Measurements from ENCODE around the gene TMEM174. TPM values are rescaled to one million over a fixed set of nuclear protein-coding genes. Genes with fewer than 3 reads are reported as not detected.
A peak's percentile ranks its signal among the peaks of the same experiment; 100 is the strongest.

TMEM174 gene
- total RNA-seq, 2 experiments from 2014 or later = not detected

GRCh38 chr5:73213566-73213998, 40.6 kb downstream of the TMEM174 start:
- CTCF ChIA-PET = interaction anchor here (1.2 to 2.0 kb wide), 2 partner anchors 119 to 234 kb away, joined by 3 to 4 read pairs; no protein-coding TSS in a partner anchor
- intact Hi-C loops (cut with micrococcal nuclease) = no loop called here
- Mint-ChIP-seq H3K36me3 (ENCODE audit: low read depth) (peaks cover 5% of the 10 kb centered on the region), H3K27ac (no peak overlapping the region), H3K27me3 (peaks cover 90% of the 10 kb centered on the region), H3K9me3 (peaks cover 11% of the 10 kb centered on the region), H3K4me3 (no peak overlapping the region), H3K4me1 (ENCODE audit: low read depth) (peaks cover 17% of the 10 kb centered on the region)
- POLR2A ChIA-PET = no interaction called here
- no peak for TF ChIP-seq CTCF (IDR thresholded peaks at IDR 0.05)
- peak; percentile 34 for DNase-seq
- peak; percentile 56 for ATAC-seq

GRCh38 chr5:73214306-73214705, 41.3 kb downstream of the TMEM174 start:
- ChIA-PET CTCF (interaction anchor here (1.2 to 3.2 kb wide), 3 partner anchors 13 to 233 kb away, joined by 3 to 34 read pairs (median 4); no protein-coding TSS in a partner anchor), POLR2A (no interaction called here)
- intact Hi-C loops (cut with micrococcal nuclease) = no loop called here
- peaks cover 86% of the 10 kb centered on the region for H3K27me3 Mint-ChIP-seq
- peaks cover 11% of the 10 kb centered on the region for H3K9me3 Mint-ChIP-seq
- H3K27ac Mint-ChIP-seq = no peak overlapping the region
- DNase-seq (no peak), ATAC-seq (no peak)
- peaks cover 17% of the 10 kb centered on the region for H3K4me1 Mint-ChIP-seq (ENCODE audit: low read depth)
- no peak overlapping the region for H3K4me3 Mint-ChIP-seq
- peaks cover 5% of the 10 kb centered on the region for H3K36me3 Mint-ChIP-seq (ENCODE audit: low read depth)
- no peak for TF ChIP-seq CTCF (IDR thresholded peaks at IDR 0.05)

GRCh38 chr5:73214996-73215395, 42.0 kb downstream of the TMEM174 start:
- Mint-ChIP-seq H3K27ac (no peak overlapping the region), H3K4me1 (ENCODE audit: low read depth) (peaks cover 17% of the 10 kb centered on the region), H3K27me3 (peaks cover 82% of the 10 kb centered on the region), H3K36me3 (ENCODE audit: low read depth) (no peaks in the 10 kb centered on the region), H3K4me3 (no peak overlapping the region), H3K9me3 (peaks cover 5% of the 10 kb centered on the region)
- POLR2A ChIA-PET = interaction anchor here (1.2 kb wide), 1 partner anchor 55 kb away, joined by 5 read pairs; no protein-coding TSS in a partner anchor
- intact Hi-C loops (cut with micrococcal nuclease) = loop anchor here (5.0 kb wide), 2 partner anchors 82 to 237 kb away; no protein-coding TSS in a partner anchor
- no peak for TF ChIP-seq CTCF (IDR thresholded peaks at IDR 0.05)
- CTCF ChIA-PET = interaction anchor here (0.7 to 3.2 kb wide), 20 partner anchors 7 to 900 kb away, joined by 3 to 34 read pairs (median 6); partner anchors contain the start of gene FCHO2
- DNase-seq (no peak), ATAC-seq (no peak)

GRCh38 chr5:73215531-73215890, 42.5 kb downstream of the TMEM174 start:
- ChIA-PET POLR2A (interaction anchor here (1.2 kb wide), 1 partner anchor 55 kb away, joined by 5 read pairs; no protein-coding TSS in a partner anchor), CTCF (interaction anchor here (0.6 to 3.2 kb wide), 26 partner anchors 8 to 900 kb away, joined by 3 to 34 read pairs (median 4); partner anchors contain the start of genes FCHO2 and FOXD1)
- Mint-ChIP-seq H3K4me3 (no peak overlapping the region), H3K4me1 (ENCODE audit: low read depth) (peaks cover 17% of the 10 kb centered on the region), H3K27ac (no peak overlapping the region), H3K36me3 (ENCODE audit: low read depth) (no peaks in the 10 kb centered on the region), H3K9me3 (peaks cover 2% of the 10 kb centered on the region), H3K27me3 (peaks cover 78% of the 10 kb centered on the region)
- TF ChIP-seq CTCF (IDR thresholded peaks at IDR 0.05) = no peak
- ATAC-seq (peak; percentile 3), DNase-seq (no peak)
- intact Hi-C loops (cut with micrococcal nuclease) = loop anchor here (5.0 kb wide), 2 partner anchors 82 to 237 kb away; no protein-coding TSS in a partner anchor

GRCh38 chr5:73215891-73216610, 43.1 kb downstream of the TMEM174 start:
- H3K27ac Mint-ChIP-seq = no peak overlapping the region
- H3K27me3 Mint-ChIP-seq = peaks cover 72% of the 10 kb centered on the region
- ATAC-seq (peak; percentile 91), DNase-seq (peak; percentile 76)
- TF ChIP-seq CTCF (IDR thresholded peaks at IDR 0.05) = peak; percentile 71
- POLR2A ChIA-PET = interaction anchor here (1.2 kb wide), 1 partner anchor 56 kb away, joined by 5 read pairs; no protein-coding TSS in a partner anchor
- H3K36me3 Mint-ChIP-seq (ENCODE audit: low read depth) = no peaks in the 10 kb centered on the region
- CTCF ChIA-PET = interaction anchor here (0.6 to 3.2 kb wide), 36 partner anchors 8 to 901 kb away, joined by 3 to 34 read pairs (median 4); partner anchors contain the start of gene FOXD1
- H3K4me3 Mint-ChIP-seq = peak overlapping the region; percentile 8
- peaks cover 2% of the 10 kb centered on the region for H3K9me3 Mint-ChIP-seq
- H3K4me1 Mint-ChIP-seq (ENCODE audit: low read depth) = peaks cover 17% of the 10 kb centered on the region
- intact Hi-C loops (cut with micrococcal nuclease) = loop anchor here (5.0 kb wide), 2 partner anchors 81 to 236 kb away; no protein-coding TSS in a partner anchor

Data from activated CD8-positive, alpha-beta T cell treated with anti-CD3 and anti-CD28 coated beads for 36 hours (primary cell).